Fibroblast of lung (primary cell): Measurements from ENCODE around the gene NUDT8. TPM values are rescaled to one million over a fixed set of nuclear protein-coding genes. Genes with fewer than 3 reads are reported as not detected.

Experiments
- DNase-seq, 2 donors: peaks; one replicate each; pipeline versions ENCODE4 v3.0.0 to v3.0.0-alpha.2; 2010; ENCODE audit warnings: low read depth in 2 of 2
- H2AFZ ChIP-seq: 2 replicates; pipeline ENCODE4 v1.5.1; 2012; ENCODE audit warnings: low read length, control low read depth, inconsistent platforms
- H3K27ac ChIP-seq: 2 replicates; pipeline ENCODE4 v1.5.1; 2011; ENCODE audit warnings: low read length, control low read depth; ENCODE audit not compliant: insufficient read depth
- H3K27me3 ChIP-seq: 2 replicates; pipeline ENCODE4 v1.5.1; 2011; ENCODE audit warnings: mild to moderate bottlenecking, low read length; ENCODE audit not compliant: control insufficient read depth, insufficient read depth
- H3K36me3 ChIP-seq: 2 replicates; pipeline ENCODE4 v1.5.1; 2011; ENCODE audit warnings: low read length; ENCODE audit not compliant: control insufficient read depth, insufficient read depth
- H3K4me1 ChIP-seq: 2 replicates; pipeline ENCODE4 v1.5.1; 2011; ENCODE audit warnings: low read length; ENCODE audit not compliant: control insufficient read depth, insufficient read depth; ENCODE audit errors: extremely low read depth
- H3K4me2 ChIP-seq: 2 replicates; pipeline ENCODE4 v1.5.1; 2011; ENCODE audit warnings: low read length, control low read depth; ENCODE audit not compliant: insufficient read depth; ENCODE audit errors: extremely low read depth
- H3K4me3 ChIP-seq, 4 experiments: fragments of 200-600 bp in 1 of 4; sonication (generic) in 1 of 4; replicated peaks in 1 of 4; 2 replicates each; pipeline ENCODE4 v1.5.1; 2011 to 2016; ENCODE audit warnings: low read length in 4 of 4, low read depth in 3 of 4, mild to moderate bottlenecking in 3 of 4, control low read depth in 2 of 4, inconsistent platforms in 1 of 4, mixed read lengths in 1 of 4; ENCODE audit not compliant: insufficient read depth in 1 of 4; ENCODE audit errors: control extremely low read depth in 1 of 4
- H3K79me2 ChIP-seq: 2 replicates; pipeline ENCODE4 v1.5.1; 2012; ENCODE audit warnings: mild to moderate bottlenecking, low read length, inconsistent platforms; ENCODE audit not compliant: control insufficient read depth, insufficient read depth
- H3K9ac ChIP-seq: 2 replicates; pipeline ENCODE4 v1.5.1; 2011; ENCODE audit warnings: mild to moderate bottlenecking, low read length, control low read depth; ENCODE audit not compliant: insufficient read depth
- H3K9me3 ChIP-seq: 2 replicates; pipeline ENCODE4 v1.5.1; 2012; ENCODE audit warnings: low read depth, low read length; ENCODE audit not compliant: control insufficient read depth, insufficient read depth
- H4K20me1 ChIP-seq: 2 replicates; pipeline ENCODE4 v1.5.1; 2011; ENCODE audit warnings: low read length; ENCODE audit not compliant: control insufficient read depth, insufficient read depth; ENCODE audit errors: extremely low read depth
- EZH2 ChIP-seq: IDR thresholded peaks from 2 replicates; pipeline ENCODE4 v1.5.1; 2012; ENCODE audit warnings: low read length, control low read depth, mild to moderate bottlenecking; ENCODE audit errors: missing control alignments
- polyA plus RNA-seq, 2 donors: library from polyadenylated mRNA; depleted of rRNA in 1 of 2; stranded (reverse) in 1 of 2; unstranded in 1 of 2; fragments of >200 nt; gene quantifications; 2 replicates each; pipeline ENCODE4 v1.2.1, GENCODE V29; 2011 to 2012; ENCODE audit warnings: missing spikeins in 1 of 2
- total RNA-seq: library from RNA; depleted of rRNA; stranded (reverse); fragments of >200 nt; gene quantifications from 2 replicates; pipeline ENCODE4 v1.2.1, GENCODE V29; 2014
- TF ChIP-seq, protein P1 (sequence below), 2 donors: IDR thresholded peaks in 1 of 2; conservative IDR thresholded peaks in 1 of 2; 1 replicate in 1 of 2; 2 replicates in 1 of 2; pipeline ENCODE4 v1.5.1; 2011 to 2012; ENCODE audit warnings: low read length in 2 of 2, control low read depth in 1 of 2, inconsistent platforms in 1 of 2, low read depth in 1 of 2, mild to moderate bottlenecking in 1 of 2

The NUDT8 gene
- total and polyA plus RNA-seq, 2 donors (not counting 1 experiment from before 2014, with no cell fraction given), result 0.90 to 5.0 TPM

DNA sequence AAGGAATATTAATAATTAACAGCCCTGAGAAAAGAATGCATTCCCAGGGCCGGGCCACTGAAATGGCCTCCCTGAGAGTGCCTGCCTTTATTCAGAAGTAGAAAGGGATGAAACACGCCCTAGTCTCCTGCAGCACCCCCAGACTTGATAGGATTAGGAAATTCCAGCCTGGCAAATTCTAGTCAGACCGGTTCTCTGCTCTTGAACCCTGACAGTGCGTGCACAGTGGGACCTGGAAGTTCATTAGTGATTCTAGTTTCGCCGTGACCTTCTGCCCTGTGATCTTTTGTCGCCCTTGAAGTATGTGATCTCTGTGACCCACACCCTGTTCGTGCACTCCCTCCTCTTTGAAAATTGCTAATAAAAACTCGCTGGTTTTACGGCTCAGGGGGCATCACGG is 48.3 kb downstream of the NUDT8 start:
- Histone ChIP-seq H3K4me3 (no peak overlapping the region), H3K4me1 (peaks cover 5% of the 10 kb centered on the region), H4K20me1 (no peaks in the 10 kb centered on the region), H3K9me3 (no peaks in the 10 kb centered on the region), H3K9ac (no peak overlapping the region), H3K4me2 (no peak overlapping the region), H2AFZ (no peak overlapping the region), H3K27me3 (peaks cover 11% of the 10 kb centered on the region), H3K79me2 (peaks cover 18% of the 10 kb centered on the region), H3K27ac (no peak overlapping the region), H3K36me3 (peaks cover 6% of the 10 kb centered on the region)
- no peak for DNase-seq
- TF ChIP-seq EZH2, result no peak
- TF ChIP-seq, protein P1, sequence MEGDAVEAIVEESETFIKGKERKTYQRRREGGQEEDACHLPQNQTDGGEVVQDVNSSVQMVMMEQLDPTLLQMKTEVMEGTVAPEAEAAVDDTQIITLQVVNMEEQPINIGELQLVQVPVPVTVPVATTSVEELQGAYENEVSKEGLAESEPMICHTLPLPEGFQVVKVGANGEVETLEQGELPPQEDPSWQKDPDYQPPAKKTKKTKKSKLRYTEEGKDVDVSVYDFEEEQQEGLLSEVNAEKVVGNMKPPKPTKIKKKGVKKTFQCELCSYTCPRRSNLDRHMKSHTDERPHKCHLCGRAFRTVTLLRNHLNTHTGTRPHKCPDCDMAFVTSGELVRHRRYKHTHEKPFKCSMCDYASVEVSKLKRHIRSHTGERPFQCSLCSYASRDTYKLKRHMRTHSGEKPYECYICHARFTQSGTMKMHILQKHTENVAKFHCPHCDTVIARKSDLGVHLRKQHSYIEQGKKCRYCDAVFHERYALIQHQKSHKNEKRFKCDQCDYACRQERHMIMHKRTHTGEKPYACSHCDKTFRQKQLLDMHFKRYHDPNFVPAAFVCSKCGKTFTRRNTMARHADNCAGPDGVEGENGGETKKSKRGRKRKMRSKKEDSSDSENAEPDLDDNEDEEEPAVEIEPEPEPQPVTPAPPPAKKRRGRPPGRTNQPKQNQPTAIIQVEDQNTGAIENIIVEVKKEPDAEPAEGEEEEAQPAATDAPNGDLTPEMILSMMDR (conservative IDR thresholded peaks at IDR 0.05 in 1 of 2, IDR thresholded peaks at IDR 0.05 in 1 of 2; ENCODE audit: low read depth in 1 of 2, low read length in 2 of 2), result no peak

DNA sequence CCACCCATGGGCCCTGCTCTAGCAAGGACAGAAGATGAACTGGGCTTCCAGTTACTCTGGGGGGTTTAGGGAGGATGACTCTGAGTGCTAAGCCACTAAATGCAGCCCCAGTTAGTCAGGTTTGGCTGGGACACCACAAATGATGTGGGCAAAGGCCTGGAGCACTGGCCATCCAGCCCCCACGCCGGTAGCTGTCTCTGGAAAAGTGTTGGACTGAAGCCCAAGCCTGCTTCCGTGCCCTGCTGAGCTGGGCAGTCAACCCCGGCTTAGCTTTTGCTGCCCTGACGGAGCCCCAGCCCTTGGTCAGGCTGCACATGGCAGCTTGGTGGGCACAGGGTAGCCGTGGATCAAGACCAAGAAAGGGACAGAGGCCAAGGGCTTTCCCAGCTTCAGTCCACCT is 51.8 kb downstream of the NUDT8 start:
- no peaks in the 10 kb centered on the region for H4K20me1 ChIP-seq
- H3K27me3 ChIP-seq, result peaks cover 11% of the 10 kb centered on the region
- no peak overlapping the region for H3K4me2 ChIP-seq
- H3K4me3 ChIP-seq, result no peak overlapping the region
- no peak overlapping the region for H3K9ac ChIP-seq
- DNase-seq, result no peak
- H2AFZ ChIP-seq, result no peak overlapping the region
- H3K36me3 ChIP-seq, result no peaks in the 10 kb centered on the region
- no peaks in the 10 kb centered on the region for H3K4me1 ChIP-seq
- no peak overlapping the region for H3K27ac ChIP-seq
- H3K79me2 ChIP-seq, result no peaks in the 10 kb centered on the region
- TF ChIP-seq, protein P1 (conservative IDR thresholded peaks at IDR 0.05 in 1 of 2, IDR thresholded peaks at IDR 0.05 in 1 of 2; ENCODE audit: low read depth in 1 of 2, low read length in 2 of 2), result no peak
- no peak for TF ChIP-seq EZH2
- no peaks in the 10 kb centered on the region for H3K9me3 ChIP-seq

Other genes with a start within 250 kb of the NUDT8 start
- 3.8 and 6.4 TPM in 2 replicates for gene RAD9A, start 238.0 kb downstream of the NUDT8 start, total RNA-seq
- 3.5 and 5.9 TPM in 2 replicates for gene RAD9A, start 238.0 kb downstream of the NUDT8 start, polyA plus RNA-seq
- 90.7 and 104 TPM in 2 replicates for gene PPP1CA, start 228.1 kb downstream of the NUDT8 start, total RNA-seq
- 135 and 218 TPM in 2 replicates for gene PPP1CA, start 228.1 kb downstream of the NUDT8 start, polyA plus RNA-seq
- gene TBC1D10C, start 225.9 kb downstream of the NUDT8 start, total RNA-seq, result not detected in 2 replicates
- 0.05 TPM in 1 of 2 replicates, not detected in the other for gene TBC1D10C, start 225.9 kb downstream of the NUDT8 start, polyA plus RNA-seq
- gene CARNS1, start 214.3 kb downstream of the NUDT8 start, total RNA-seq, result under 0.01 and 0.17 TPM in 2 replicates
- gene CARNS1, start 214.3 kb downstream of the NUDT8 start, polyA plus RNA-seq, result 0.02 and 0.05 TPM in 2 replicates
- 26.2 and 30.6 TPM in 2 replicates for gene RPS6KB2, start 201.4 kb downstream of the NUDT8 start, total RNA-seq
- gene RPS6KB2, start 201.4 kb downstream of the NUDT8 start, polyA plus RNA-seq, result 29.0 and 34.0 TPM in 2 replicates
- gene PTPRCAP, start 192.3 kb downstream of the NUDT8 start, total RNA-seq, result under 0.01 and 0.17 TPM in 2 replicates
- 0.05 TPM in 1 of 2 replicates, not detected in the other for gene PTPRCAP, start 192.3 kb downstream of the NUDT8 start, polyA plus RNA-seq
- gene CORO1B, start 186.5 kb downstream of the NUDT8 start, total RNA-seq, result 88.1 and 112 TPM in 2 replicates
- 56.3 and 65.5 TPM in 2 replicates for gene CORO1B, start 186.5 kb downstream of the NUDT8 start, polyA plus RNA-seq
- gene GPR152, start 177.2 kb downstream of the NUDT8 start, total RNA-seq, result not detected in 2 replicates
- not detected in 2 replicates for gene GPR152, start 177.2 kb downstream of the NUDT8 start, polyA plus RNA-seq
- not detected in 2 replicates for gene CABP4, start 174.6 kb downstream of the NUDT8 start, total RNA-seq
- gene CABP4, start 174.6 kb downstream of the NUDT8 start, polyA plus RNA-seq, result not detected in 2 replicates
- 11.2 and 17.2 TPM in 2 replicates for gene TMEM134, start 160.7 kb downstream of the NUDT8 start, total RNA-seq
- gene TMEM134, start 160.7 kb downstream of the NUDT8 start, polyA plus RNA-seq, result 16.5 and 22.0 TPM in 2 replicates
- 117 and 128 TPM in 2 replicates for gene AIP, start 146.9 kb downstream of the NUDT8 start, total RNA-seq
- 52.3 and 53.7 TPM in 2 replicates for gene AIP, start 146.9 kb downstream of the NUDT8 start, polyA plus RNA-seq
- gene PITPNM1, start 124.6 kb downstream of the NUDT8 start, total RNA-seq, result 7.4 and 10.2 TPM in 2 replicates
- 4.7 TPM in 2 replicates for gene PITPNM1, start 124.6 kb downstream of the NUDT8 start, polyA plus RNA-seq
- gene CDK2AP2, start 121.8 kb downstream of the NUDT8 start, total RNA-seq, result 6.4 and 7.8 TPM in 2 replicates
- 19.0 and 30.9 TPM in 2 replicates for gene CDK2AP2, start 121.8 kb downstream of the NUDT8 start, polyA plus RNA-seq
- not detected in 2 replicates for gene CABP2, start 106.5 kb downstream of the NUDT8 start, total RNA-seq
- not detected in 2 replicates for gene CABP2, start 106.5 kb downstream of the NUDT8 start, polyA plus RNA-seq
- gene GSTP1, start 46.1 kb downstream of the NUDT8 start, total RNA-seq, result 444 and 642 TPM in 2 replicates
- 360 and 397 TPM in 2 replicates for gene GSTP1, start 46.1 kb downstream of the NUDT8 start, polyA plus RNA-seq
- gene NDUFV1, start 23.0 kb downstream of the NUDT8 start, total RNA-seq, result 153 and 171 TPM in 2 replicates
- 64.9 and 77.5 TPM in 2 replicates for gene NDUFV1, start 23.0 kb downstream of the NUDT8 start, polyA plus RNA-seq
- gene TBX10, start 9.8 kb upstream of the NUDT8 start, total RNA-seq, result not detected in 2 replicates
- gene TBX10, start 9.8 kb upstream of the NUDT8 start, polyA plus RNA-seq, result not detected in 2 replicates
- gene ACY3, start 20.8 kb upstream of the NUDT8 start, total RNA-seq, result not detected in 2 replicates
- gene ACY3, start 20.8 kb upstream of the NUDT8 start, polyA plus RNA-seq, result 0.07 TPM in 1 of 2 replicates, not detected in the other
- gene ALDH3B2, start 44.7 kb upstream of the NUDT8 start, total RNA-seq, result not detected in 2 replicates
- gene ALDH3B2, start 44.7 kb upstream of the NUDT8 start, polyA plus RNA-seq, result not detected in 2 replicates